OCI-LY7 (cell line): ENCODE data around the gene DNASE1. TPM values are rescaled to one million over a fixed set of nuclear protein-coding genes. Genes with fewer than 3 reads are reported as not detected.

Experiments used
- BruUV-seq: library from RNA; stranded (reverse); fragments of 400-500 nt; replicated peaks from 2 replicates; lab custom pipeline; 2021; lab: Mats Ljungman, UMichigan
- CTCF ChIA-PET: fragments of 300-600 bp; sonication (Branson Sonifier 250); formaldehyde crosslinking; loops from one replicate; lab custom pipeline; 2022; ENCODE audit warnings: antibody characterized with exemption; ENCODE audit not compliant: unreplicated experiment; lab: Charles Lee
- POLR2A ChIA-PET: fragments of 300-600 bp; sonication (Branson Sonifier 250); formaldehyde crosslinking; loops from one replicate; lab custom pipeline; 2022; ENCODE audit warnings: antibody characterized with exemption; lab: Charles Lee
- DNase-seq: peaks from one replicate; pipeline ENCODE4 v3.0.0-alpha.2; 2015; ENCODE audit warnings: low spot score
- H2AFZ ChIP-seq: fragments of 200-600 bp; sonication (generic), shearing (Covaris generic); 2 replicates; pipeline ENCODE4 v1.6.1; 2014; ENCODE audit warnings: mild to moderate bottlenecking, antibody characterized with exemption, low read length, moderate library complexity
- H3K27ac ChIP-seq: fragments of 200-600 bp; sonication (generic); 2 replicates; pipeline ENCODE4 v1.5.1; 2014; ENCODE audit warnings: mixed run types, low read depth, mild to moderate bottlenecking, moderate library complexity, low read length, inconsistent platforms; ENCODE audit not compliant: poor library complexity, severe bottlenecking
- H3K36me3 ChIP-seq: fragments of 200-600 bp; sonication (generic); 2 replicates; pipeline ENCODE4 v1.6.1; 2014; ENCODE audit warnings: mild to moderate bottlenecking, antibody characterized with exemption, low read length, moderate library complexity, mixed read lengths; ENCODE audit not compliant: insufficient read depth
- H3K4me1 ChIP-seq: fragments of 200-600 bp; sonication (generic); 2 replicates; pipeline ENCODE4 v1.5.1; 2014; ENCODE audit warnings: mild to moderate bottlenecking, low read length; ENCODE audit not compliant: insufficient read depth, poor library complexity, severe bottlenecking
- H3K4me2 ChIP-seq: fragments of 200-600 bp; sonication (generic); 2 replicates; pipeline ENCODE4 v1.6.1; 2014; ENCODE audit warnings: mild to moderate bottlenecking, low read length
- H3K4me3 ChIP-seq: fragments of 200-600 bp; sonication (generic); 2 replicates; pipeline ENCODE4 v1.5.1; 2014; ENCODE audit warnings: mild to moderate bottlenecking, low read depth, low read length; ENCODE audit not compliant: poor library complexity, severe bottlenecking
- H3K79me2 ChIP-seq: fragments of 200-600 bp; sonication (generic); 2 replicates; pipeline ENCODE4 v1.6.1; 2016; ENCODE audit warnings: low read depth, mild to moderate bottlenecking, low read length, moderate library complexity, mixed read lengths; ENCODE audit not compliant: insufficient read depth
- H3K9me2 ChIP-seq: fragments of 200-600 bp; sonication (generic); 2 replicates; pipeline ENCODE4 v1.6.1; 2016; ENCODE audit warnings: mild to moderate bottlenecking, low read length, mixed read lengths; ENCODE audit not compliant: insufficient read depth
- H3K9me3 ChIP-seq: fragments of 200-600 bp; sonication (generic); 2 replicates; pipeline ENCODE4 v1.6.1; 2014; ENCODE audit warnings: mild to moderate bottlenecking, mixed run types, low read length, mixed read lengths
- H4K20me1 ChIP-seq: fragments of 200-600 bp; sonication (generic); 2 replicates; pipeline ENCODE4 v1.6.1; 2014; ENCODE audit warnings: mild to moderate bottlenecking, antibody characterized with exemption, low read length, moderate library complexity, mixed read lengths; ENCODE audit not compliant: insufficient read depth
- CTCF ChIP-seq: fragments of 200-600 bp; sonication (generic); conservative IDR thresholded peaks from 2 replicates; pipeline ENCODE4 v1.5.1; 2014; ENCODE audit warnings: mild to moderate bottlenecking, antibody characterized with exemption, low read length, moderate library complexity, mixed read lengths
- EZH2phosphoT487 ChIP-seq: fragments of 200-600 bp; sonication (generic); IDR thresholded peaks from 2 replicates; pipeline ENCODE4 v1.6.1; 2018; ENCODE audit warnings: low read depth, borderline replicate concordance, mild to moderate bottlenecking, mixed run types, antibody characterized with exemption, low read length, moderate library complexity, mixed read lengths
- intact Hi-C: fragments of 100-400 bp; cut with micrococcal nuclease; formaldehyde crosslinking; loops from one replicate; pipeline ENCODE4 v1.10.0; 2022; ENCODE audit not compliant: unreplicated experiment
- total RNA-seq, 2 experiments: library from RNA; depleted of rRNA in 1 of 2; stranded (reverse); fragments of >200 nt in 1 of 2; shearing (Covaris generic) in 1 of 2; gene quantifications; 2 replicates each; pipeline ENCODE4 v1.2.3, GENCODE V29; 2014 to 2022

DNASE1 gene
- total RNA-seq, 2 experiments from 2014 or later = 45.5 to 84.8 TPM

GRCh38 chr16:3650631-3651265 is 3.7 kb upstream of the DNASE1 start:
- Histone ChIP-seq H2AFZ (no peak overlapping the region), H3K79me2 (no peaks in the 10 kb centered on the region), H3K27ac (no peak overlapping the region), H3K4me1 (peaks cover 12% of the 10 kb centered on the region), H4K20me1 (no peaks in the 10 kb centered on the region), H3K4me2 (no peak overlapping the region), H3K36me3 (peaks cover 47% of the 10 kb centered on the region), H3K9me2 (no peaks in the 10 kb centered on the region), H3K9me3 (no peaks in the 10 kb centered on the region), H3K4me3 (no peak overlapping the region)
- POLR2A ChIA-PET = interaction anchor here (1.1 kb wide), 1 partner anchor 120 kb away, joined by 3 read pairs; no protein-coding TSS in a partner anchor
- TSS peak; percentile 29 for BruUV-seq
- CTCF ChIA-PET = no interaction called here
- TF ChIP-seq EZH2phosphoT487 (no peak), CTCF (no peak)
- DNase-seq = no peak
- intact Hi-C loops = no loop called here

GRCh38 chr16:3651461-3652372 is 2.8 kb upstream of the DNASE1 start:
- Histone ChIP-seq H2AFZ (no peak overlapping the region), H3K9me2 (no peaks in the 10 kb centered on the region), H4K20me1 (no peaks in the 10 kb centered on the region), H3K79me2 (no peaks in the 10 kb centered on the region), H3K36me3 (peaks cover 55% of the 10 kb centered on the region), H3K27ac (no peak overlapping the region), H3K4me1 (peaks cover 12% of the 10 kb centered on the region), H3K4me3 (no peak overlapping the region), H3K4me2 (no peak overlapping the region), H3K9me3 (no peaks in the 10 kb centered on the region)
- no peak for DNase-seq
- no peak for TF ChIP-seq EZH2phosphoT487
- no peak for TF ChIP-seq CTCF
- intact Hi-C loops = no loop called here
- CTCF ChIA-PET = no interaction called here
- no TSS peak for BruUV-seq
- POLR2A ChIA-PET = no interaction called here
